HG03196 (cell line): ENCODE results near the gene MAN2C1.
"Not testable (repeated sequence)": the region's sequence is repeated elsewhere in the genome, so short reads cannot be mapped to it uniquely, and the experiment has no call there.

Experiments used
- ATAC-seq: cut with Tn5 transposase; IDR thresholded peaks from one replicate; pipeline ENCODE4 v1.9.1; 2021; ENCODE audit not compliant: unreplicated experiment

Gene MAN2C1

DNA sequence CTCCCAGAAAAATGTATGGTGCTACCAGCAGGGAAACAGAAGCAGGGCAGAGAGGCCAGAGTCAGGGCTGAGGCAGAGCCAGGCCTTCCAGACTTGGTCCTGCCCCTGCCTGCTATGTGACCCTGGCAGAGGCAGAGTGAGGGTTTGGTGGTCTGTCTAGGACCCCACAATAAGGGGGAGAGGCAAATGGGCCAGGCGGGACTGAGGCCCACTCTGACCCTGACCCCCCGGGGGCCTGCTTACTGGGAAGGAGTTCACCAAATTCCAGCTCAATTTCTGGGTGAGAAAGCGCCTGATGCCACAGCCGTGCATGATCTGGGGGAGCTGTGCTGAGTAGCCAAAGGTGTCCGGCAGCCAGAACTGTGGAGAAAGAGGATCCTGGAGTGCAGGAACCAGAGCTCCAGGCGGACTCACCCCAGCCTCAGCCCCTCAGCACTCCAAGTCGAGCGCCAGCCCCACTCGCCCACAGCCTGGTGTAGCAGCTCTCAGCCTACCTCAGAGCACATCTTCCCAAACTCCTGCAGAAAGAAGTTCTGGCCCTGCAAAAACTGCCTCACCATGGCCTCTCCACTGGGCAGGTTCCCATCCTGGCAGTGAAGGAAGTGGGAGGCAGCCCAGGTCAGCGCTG, 6.9 kb downstream of the MAN2C1 start:
- ATAC-seq: no peak

GRCh38 chr15:75360856-75361255, 7.6 kb downstream of the MAN2C1 start:
- ATAC-seq: no peak

DNA sequence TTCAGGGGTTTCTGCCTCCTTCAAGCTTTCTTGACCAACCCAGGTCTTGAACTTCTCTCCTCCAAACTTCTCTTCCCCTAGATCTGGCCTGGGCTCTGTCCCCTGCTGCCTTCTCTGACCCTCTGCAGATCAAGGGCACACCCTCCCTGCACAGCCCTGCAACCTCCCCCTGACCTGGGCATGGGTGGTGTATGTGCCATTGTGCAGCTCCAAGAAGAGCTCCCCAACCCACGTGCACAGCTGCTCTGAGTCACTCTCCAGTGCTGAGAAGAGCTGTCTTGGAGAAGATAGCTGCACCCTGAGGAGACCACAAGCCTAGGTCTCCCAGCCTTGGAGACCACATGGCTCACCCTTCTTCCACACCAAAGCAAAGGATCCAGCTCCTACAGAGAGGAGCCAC, 8.0 kb downstream of the MAN2C1 start:
- ATAC-seq: no peak

DNA sequence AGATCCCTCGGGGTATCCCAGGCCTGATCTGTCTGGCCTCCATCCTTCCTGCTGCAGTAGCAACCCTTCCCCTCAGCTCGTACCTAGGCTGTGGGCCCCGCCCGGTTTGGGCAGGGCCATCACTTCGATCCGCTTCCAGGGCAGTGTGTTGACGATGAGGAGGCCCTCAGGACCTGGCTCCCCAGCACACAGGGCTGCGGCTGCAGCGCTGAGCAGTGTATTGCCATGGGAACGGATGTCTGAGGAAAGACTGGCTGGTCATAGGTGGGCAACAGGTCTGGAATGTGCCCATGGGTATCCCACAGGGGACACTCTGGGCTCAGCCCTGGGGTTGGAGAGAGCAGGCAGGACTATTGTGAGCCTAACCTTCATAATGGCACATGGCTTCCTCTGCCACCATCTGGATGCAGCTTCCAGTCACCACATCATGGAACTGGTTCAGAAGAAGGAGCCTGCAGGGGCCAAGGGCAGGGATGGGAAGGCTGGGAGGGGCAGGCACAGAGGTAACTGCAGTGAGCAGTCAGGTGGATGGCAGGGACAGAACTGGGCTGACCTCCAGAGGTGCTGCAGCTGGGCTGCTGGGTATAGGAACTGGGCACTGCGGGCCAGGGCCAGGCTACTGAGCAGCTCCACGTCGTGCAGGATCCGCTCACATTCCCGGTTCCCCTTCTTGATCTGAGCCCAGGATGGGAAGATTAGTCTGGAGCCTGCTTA, 8.7 kb downstream of the MAN2C1 start:
- no peak for ATAC-seq

GRCh38 chr15:75358771-75359536, 9.5 kb downstream of the MAN2C1 start:
- ATAC-seq: no peak

DNA sequence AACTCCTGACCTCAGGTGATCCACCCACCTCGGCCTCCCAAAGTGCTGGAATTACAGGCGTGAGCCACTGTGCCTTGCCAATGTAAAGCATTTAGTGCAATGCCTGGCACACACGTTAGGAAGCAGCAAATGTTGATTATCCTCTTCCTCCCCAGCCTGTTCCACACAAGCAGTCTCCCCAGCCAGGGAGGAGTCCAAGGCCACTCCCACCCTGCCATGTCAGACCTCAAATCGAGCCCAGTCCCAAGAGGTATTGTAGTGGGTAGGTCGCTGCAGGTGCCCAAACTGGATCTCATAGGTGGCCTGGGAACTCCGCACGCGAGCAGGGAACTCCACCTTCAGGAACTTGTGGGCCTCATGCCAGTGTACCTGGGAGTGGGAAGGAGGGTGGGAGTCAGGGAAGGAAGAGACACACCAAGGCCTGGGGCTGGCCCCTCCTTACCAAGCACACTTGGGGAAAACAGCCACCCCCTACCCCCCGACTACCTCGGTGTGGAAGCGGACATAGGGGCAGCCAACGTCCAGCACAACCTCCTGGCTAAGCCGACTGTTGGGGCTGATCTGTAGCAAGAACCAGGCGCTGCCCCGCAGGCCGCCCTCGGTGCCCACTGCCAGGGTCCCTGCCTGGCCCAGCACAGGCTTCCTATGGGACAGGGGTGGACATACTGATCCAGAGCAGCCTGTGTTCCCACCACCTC, 10.3 kb downstream of the MAN2C1 start:
- ATAC-seq: no peak

- no peak for ATAC-seq
Measured at GRCh38 chr15:75356517-75356916, 11.9 kb downstream of the MAN2C1 start.

DNA sequence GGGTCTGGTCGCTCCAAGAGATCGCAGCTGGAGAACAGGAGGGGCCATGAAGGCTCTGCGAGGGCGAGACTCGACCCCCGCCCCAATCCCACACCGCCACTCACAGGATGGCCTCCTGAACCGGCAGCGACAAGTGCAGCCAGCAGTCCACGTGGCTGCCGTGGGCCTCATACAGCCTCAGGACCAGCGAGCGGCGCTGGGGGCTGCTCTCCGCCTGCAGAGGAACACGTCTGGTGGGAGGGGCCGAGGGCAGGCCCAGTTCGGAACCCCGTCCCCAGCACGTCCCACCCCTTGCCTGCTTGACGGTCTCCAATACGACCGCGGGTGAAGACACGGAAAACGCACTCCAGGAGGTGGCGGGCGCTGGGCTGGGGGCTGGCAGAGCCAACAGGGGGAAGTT, 12.4 kb downstream of the MAN2C1 start:
- ATAC-seq: no peak

DNA sequence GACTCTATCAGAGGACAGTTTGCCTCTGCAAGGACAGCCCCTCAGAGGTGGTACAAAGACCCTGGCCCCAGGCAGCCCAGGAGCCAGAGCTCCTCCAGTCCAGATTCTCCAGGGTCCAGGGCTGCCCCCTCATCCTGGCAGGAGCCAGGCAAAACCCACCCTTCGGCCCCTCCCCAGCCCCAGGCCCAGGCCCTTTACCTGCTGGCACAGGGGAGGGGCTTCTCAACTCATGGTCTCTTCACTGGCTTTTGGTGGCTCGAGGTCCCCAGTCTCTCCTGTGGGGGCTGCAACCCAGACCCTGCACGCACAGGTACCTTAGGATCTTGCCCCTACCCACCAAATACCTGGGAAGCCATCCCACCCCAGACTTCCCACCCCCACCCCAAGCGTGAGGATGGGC, 13.0 kb downstream of the MAN2C1 start:
- no peak for ATAC-seq

DNA sequence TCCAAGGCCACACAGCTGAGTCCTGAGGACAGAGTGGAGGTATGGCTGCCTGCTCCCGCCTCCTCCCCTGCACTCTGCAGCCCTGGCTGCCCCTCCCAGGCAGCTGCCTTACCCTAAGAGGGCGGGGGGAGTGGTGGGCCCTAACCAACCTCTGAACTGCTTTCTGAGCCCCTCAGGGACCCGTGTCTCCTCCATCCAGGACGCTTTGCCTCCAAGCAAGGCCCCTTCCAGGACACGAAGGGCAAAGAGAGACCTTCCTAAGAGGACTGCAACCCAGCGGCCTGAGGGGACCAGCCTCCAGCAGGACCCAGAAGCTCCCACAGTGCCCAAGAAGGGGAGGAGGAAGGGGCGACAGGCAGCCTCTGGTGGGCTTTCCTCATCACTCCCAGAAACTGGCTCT, 14.0 kb downstream of the MAN2C1 start:
- ATAC-seq: no peak

DNA sequence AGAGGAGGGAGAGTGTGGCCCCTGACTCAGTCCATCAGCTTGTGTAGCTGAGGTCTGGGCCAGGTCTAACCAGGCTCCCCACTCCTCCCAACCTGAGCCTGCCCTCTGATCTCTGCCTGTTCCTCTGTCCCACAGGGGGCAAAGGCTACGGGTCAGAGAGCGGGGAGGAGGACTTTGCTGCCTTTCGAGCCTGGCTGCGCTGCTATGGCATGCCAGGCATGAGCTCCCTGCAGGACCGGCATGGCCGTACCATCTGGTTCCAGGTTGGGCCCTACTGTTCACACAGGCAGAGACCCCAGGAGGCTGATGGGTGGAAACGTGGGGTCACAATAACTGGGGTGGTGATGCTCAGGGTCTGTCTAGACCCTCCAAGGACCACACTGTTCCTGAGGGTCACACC, 14.8 kb downstream of the MAN2C1 start:
- no peak for ATAC-seq

DNA sequence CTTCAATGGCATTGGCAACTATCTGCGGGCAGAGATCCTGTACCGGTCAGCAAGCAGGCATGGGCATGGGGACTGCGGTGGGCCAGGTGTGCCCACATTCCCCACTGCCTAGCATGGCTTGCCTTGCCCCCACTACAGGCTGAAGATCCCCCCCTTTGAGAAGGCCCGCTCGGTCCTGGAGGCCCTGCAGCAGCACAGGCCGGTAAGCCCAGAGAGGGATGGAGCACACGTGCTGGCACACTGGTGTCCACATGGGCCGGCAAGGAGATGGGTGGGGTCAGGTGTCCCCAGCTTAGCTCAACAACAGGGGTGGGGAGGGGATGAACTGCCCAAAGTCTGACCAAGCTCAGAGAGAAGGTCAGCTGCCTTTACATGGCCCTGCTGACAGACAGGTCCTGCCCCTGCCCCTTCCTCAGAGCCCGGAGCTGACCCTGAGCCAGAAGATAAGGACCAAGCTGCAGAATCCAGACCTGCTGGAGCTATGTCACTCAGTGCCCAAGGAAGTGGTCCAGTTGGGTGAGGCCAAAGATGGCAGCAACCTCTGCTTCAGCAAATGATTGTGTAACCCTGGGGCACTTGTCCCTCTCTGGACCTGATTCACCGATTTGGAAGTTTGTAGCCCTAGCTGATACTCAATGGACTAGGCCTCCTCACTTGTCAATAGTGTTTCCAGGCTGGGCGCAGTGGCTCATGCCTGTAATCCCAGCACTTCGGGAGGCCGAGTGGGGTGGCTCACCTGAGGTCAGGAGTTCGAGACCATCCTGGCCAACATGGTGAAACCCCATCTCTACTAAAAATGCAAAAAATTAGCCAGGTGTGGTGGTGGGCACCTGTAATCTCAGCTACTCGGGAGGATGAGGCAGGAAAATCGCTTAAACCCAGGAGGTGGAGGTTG, 16.0 kb downstream of the MAN2C1 start:
- no peak for ATAC-seq

DNA sequence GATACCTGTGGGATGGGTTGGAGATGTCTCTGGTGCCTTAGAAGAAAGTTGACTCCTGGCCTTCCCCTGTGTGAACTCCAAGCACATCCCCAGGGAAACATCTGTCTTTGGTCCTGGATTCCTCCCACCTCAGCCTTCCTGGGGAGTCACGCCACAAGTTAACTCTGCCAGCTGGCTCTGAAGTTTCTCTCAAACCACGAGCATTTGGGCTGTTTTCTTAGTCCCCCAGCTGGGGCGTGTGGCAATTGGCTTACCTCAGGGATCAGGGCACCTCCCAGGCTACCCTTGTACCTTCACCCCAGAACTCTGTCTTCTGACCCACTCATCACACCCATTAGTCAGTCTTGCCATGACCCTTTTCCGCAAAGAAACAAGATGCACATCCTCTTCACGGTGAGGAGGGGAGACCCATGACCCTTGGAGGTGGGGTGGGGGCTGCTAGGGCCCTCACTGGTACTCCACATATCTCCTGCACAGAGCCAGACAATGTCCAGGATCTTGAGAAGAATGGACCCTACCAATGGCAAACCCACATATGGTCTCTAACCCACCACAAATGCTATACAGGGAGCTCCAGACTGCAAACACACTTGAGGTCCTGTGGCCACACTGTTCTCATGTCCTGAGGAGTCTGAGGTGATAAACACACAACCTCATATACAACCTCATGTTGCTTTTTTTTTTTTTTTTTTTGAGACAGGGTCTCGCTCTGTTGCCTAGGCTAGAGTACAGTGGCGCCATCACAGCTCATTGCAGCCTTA, 17.6 kb downstream of the MAN2C1 start:
- ATAC-seq: no peak

DNA sequence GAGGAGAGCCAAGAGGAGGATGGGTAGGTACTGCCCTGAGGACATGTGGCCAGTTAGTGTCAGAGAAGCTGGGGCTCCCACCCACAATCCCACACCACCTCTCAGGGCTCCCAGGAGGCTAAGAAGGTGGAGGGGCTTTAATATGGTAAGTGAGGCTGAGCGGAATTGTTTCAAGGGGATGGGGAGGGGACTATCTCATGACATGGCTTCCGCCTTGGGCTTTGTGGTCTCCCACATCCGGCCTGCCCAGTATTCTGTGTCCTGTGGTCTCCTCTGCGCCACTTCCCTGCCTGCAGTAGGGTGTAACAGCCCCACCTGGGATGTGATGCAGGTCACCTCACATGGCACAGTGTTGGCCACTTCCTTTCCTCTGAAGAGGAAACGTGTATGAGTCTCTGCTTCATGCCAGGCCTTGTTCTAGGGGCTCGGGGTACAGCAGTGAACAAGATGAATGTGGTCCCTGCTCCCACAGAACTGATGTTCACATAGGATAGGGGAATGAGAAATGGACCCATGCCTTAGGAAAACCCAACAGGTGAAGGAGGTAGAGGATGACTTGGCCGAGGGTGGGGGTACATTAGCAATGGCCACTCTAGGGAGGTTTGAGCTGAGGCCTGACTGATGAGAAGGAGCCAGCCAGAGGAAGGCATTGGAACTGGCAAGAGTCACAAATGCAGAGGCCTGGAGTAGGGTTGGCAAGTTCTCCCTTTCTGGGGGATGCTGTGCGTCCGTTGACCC, 18.4 kb downstream of the MAN2C1 start:
- no peak for ATAC-seq

- not testable (repeated sequence) for ATAC-seq
Measured at GRCh38 chr15:75349351-75349669, 19.1 kb downstream of the MAN2C1 start.

- ATAC-seq: no peak
Measured at GRCh38 chr15:75348562-75349350, 19.7 kb downstream of the MAN2C1 start.

GRCh38 chr15:75348034-75348561, 20.3 kb downstream of the MAN2C1 start:
- no peak for ATAC-seq
